Fibroblast of lung (primary cell): ENCODE results near the gene KIF1C. TPM values are rescaled to one million over a fixed set of nuclear protein-coding genes. Genes with fewer than 3 reads are reported as not detected.

Source experiments
- DNase-seq, 2 donors: peaks; one replicate each; pipeline versions ENCODE4 v3.0.0 to v3.0.0-alpha.2; 2010; ENCODE audit warnings: low read depth in 2 of 2
- H2AFZ ChIP-seq: 2 replicates; pipeline ENCODE4 v1.5.1; 2012; ENCODE audit warnings: low read length, control low read depth, inconsistent platforms
- H3K27ac ChIP-seq: 2 replicates; pipeline ENCODE4 v1.5.1; 2011; ENCODE audit warnings: low read length, control low read depth; ENCODE audit not compliant: insufficient read depth
- H3K27me3 ChIP-seq: 2 replicates; pipeline ENCODE4 v1.5.1; 2011; ENCODE audit warnings: mild to moderate bottlenecking, low read length; ENCODE audit not compliant: control insufficient read depth, insufficient read depth
- H3K36me3 ChIP-seq: 2 replicates; pipeline ENCODE4 v1.5.1; 2011; ENCODE audit warnings: low read length; ENCODE audit not compliant: control insufficient read depth, insufficient read depth
- H3K4me1 ChIP-seq: 2 replicates; pipeline ENCODE4 v1.5.1; 2011; ENCODE audit warnings: low read length; ENCODE audit not compliant: control insufficient read depth, insufficient read depth; ENCODE audit errors: extremely low read depth
- H3K4me2 ChIP-seq: 2 replicates; pipeline ENCODE4 v1.5.1; 2011; ENCODE audit warnings: low read length, control low read depth; ENCODE audit not compliant: insufficient read depth; ENCODE audit errors: extremely low read depth
- H3K4me3 ChIP-seq, 4 experiments: fragments of 200-600 bp in 1 of 4; sonication (generic) in 1 of 4; replicated peaks in 1 of 4; 2 replicates each; pipeline ENCODE4 v1.5.1; 2011 to 2016; ENCODE audit warnings: low read length in 4 of 4, low read depth in 3 of 4, mild to moderate bottlenecking in 3 of 4, control low read depth in 2 of 4, inconsistent platforms in 1 of 4, mixed read lengths in 1 of 4; ENCODE audit not compliant: insufficient read depth in 1 of 4; ENCODE audit errors: control extremely low read depth in 1 of 4
- H3K79me2 ChIP-seq: 2 replicates; pipeline ENCODE4 v1.5.1; 2012; ENCODE audit warnings: mild to moderate bottlenecking, low read length, inconsistent platforms; ENCODE audit not compliant: control insufficient read depth, insufficient read depth
- H3K9ac ChIP-seq: 2 replicates; pipeline ENCODE4 v1.5.1; 2011; ENCODE audit warnings: mild to moderate bottlenecking, low read length, control low read depth; ENCODE audit not compliant: insufficient read depth
- H3K9me3 ChIP-seq: 2 replicates; pipeline ENCODE4 v1.5.1; 2012; ENCODE audit warnings: low read depth, low read length; ENCODE audit not compliant: control insufficient read depth, insufficient read depth
- H4K20me1 ChIP-seq: 2 replicates; pipeline ENCODE4 v1.5.1; 2011; ENCODE audit warnings: low read length; ENCODE audit not compliant: control insufficient read depth, insufficient read depth; ENCODE audit errors: extremely low read depth
- EZH2 ChIP-seq: IDR thresholded peaks from 2 replicates; pipeline ENCODE4 v1.5.1; 2012; ENCODE audit warnings: low read length, control low read depth, mild to moderate bottlenecking; ENCODE audit errors: missing control alignments
- polyA minus RNA-seq: library from RNA; depleted of rRNA, polyadenylated mRNA; stranded (reverse); fragments of >200 nt; gene quantifications from 2 replicates; pipeline ENCODE4 v1.2.3, GENCODE V29; 2011; ENCODE audit warnings: low replicate concordance
- polyA plus RNA-seq, 2 donors: library from polyadenylated mRNA; depleted of rRNA in 1 of 2; stranded (reverse) in 1 of 2; unstranded in 1 of 2; fragments of >200 nt; gene quantifications; 2 replicates each; pipeline ENCODE4 v1.2.1, GENCODE V29; 2011 to 2012; ENCODE audit warnings: missing spikeins in 1 of 2
- total RNA-seq: library from RNA; depleted of rRNA; stranded (reverse); fragments of >200 nt; gene quantifications from 2 replicates; pipeline ENCODE4 v1.2.1, GENCODE V29; 2014
- TF ChIP-seq, protein P1 (sequence below), 2 donors: IDR thresholded peaks in 1 of 2; conservative IDR thresholded peaks in 1 of 2; 1 replicate in 1 of 2; 2 replicates in 1 of 2; pipeline ENCODE4 v1.5.1; 2011 to 2012; ENCODE audit warnings: low read length in 2 of 2, control low read depth in 1 of 2, inconsistent platforms in 1 of 2, low read depth in 1 of 2, mild to moderate bottlenecking in 1 of 2

Gene KIF1C
- 52.4 and 86.0 TPM in 2 replicates for total RNA-seq
- polyA plus RNA-seq, result 68.1 and 70.5 TPM in 2 replicates
- polyA plus RNA-seq (2012), result 104 and 119 TPM in 2 replicates
- polyA minus RNA-seq, result 90.0 and 98.0 TPM in 2 replicates

- Histone ChIP-seq H3K36me3 (peaks cover 11% of the 10 kb centered on the region), H4K20me1 (no peaks in the 10 kb centered on the region), H3K4me3 (peak within 1 kb of the TSS; percentile 68 to 95 (median 92)), H3K9ac (peak within 1 kb of the TSS; percentile 67), H3K4me1 (peaks cover 12% of the 10 kb centered on the region), H3K4me2 (peak within 1 kb of the TSS; percentile 86), H2AFZ (peak within 1 kb of the TSS; percentile 90), H3K9me3 (no peaks in the 10 kb centered on the region), H3K79me2 (peaks cover 29% of the 10 kb centered on the region), H3K27me3 (no peaks in the 10 kb centered on the region), H3K27ac (peak within 1 kb of the TSS; percentile 61)
- DNase-seq, result peak; percentile 85
- TF ChIP-seq, protein P1, sequence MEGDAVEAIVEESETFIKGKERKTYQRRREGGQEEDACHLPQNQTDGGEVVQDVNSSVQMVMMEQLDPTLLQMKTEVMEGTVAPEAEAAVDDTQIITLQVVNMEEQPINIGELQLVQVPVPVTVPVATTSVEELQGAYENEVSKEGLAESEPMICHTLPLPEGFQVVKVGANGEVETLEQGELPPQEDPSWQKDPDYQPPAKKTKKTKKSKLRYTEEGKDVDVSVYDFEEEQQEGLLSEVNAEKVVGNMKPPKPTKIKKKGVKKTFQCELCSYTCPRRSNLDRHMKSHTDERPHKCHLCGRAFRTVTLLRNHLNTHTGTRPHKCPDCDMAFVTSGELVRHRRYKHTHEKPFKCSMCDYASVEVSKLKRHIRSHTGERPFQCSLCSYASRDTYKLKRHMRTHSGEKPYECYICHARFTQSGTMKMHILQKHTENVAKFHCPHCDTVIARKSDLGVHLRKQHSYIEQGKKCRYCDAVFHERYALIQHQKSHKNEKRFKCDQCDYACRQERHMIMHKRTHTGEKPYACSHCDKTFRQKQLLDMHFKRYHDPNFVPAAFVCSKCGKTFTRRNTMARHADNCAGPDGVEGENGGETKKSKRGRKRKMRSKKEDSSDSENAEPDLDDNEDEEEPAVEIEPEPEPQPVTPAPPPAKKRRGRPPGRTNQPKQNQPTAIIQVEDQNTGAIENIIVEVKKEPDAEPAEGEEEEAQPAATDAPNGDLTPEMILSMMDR (conservative IDR thresholded peaks at IDR 0.05 in 1 of 2, IDR thresholded peaks at IDR 0.05 in 1 of 2; ENCODE audit: low read depth in 1 of 2, low read length in 2 of 2), result no peak
- no peak for TF ChIP-seq EZH2
Measured at GRCh38 chr17:4997302-4998026, at the start of gene KIF1C, which contains the start of gene INCA1. TSS of gene KIF1C (plus strand) at chr17:4997950. CDS start at chr17:5000247, 2,297 bp downstream. TSS of gene INCA1 (minus strand) at chr17:4997522. CDS start at chr17:4994437, 3,085 bp downstream.

- peak within 1 kb of the TSS; percentile 67 for H2AFZ ChIP-seq
- no peaks in the 10 kb centered on the region for H3K9me3 ChIP-seq
- DNase-seq, result peak; percentile 89 to 96
- peak within 1 kb of the TSS; percentile 97 to 98 (median 97) for H3K4me3 ChIP-seq
- TF ChIP-seq, protein P1 (conservative IDR thresholded peaks at IDR 0.05 in 1 of 2, IDR thresholded peaks at IDR 0.05 in 1 of 2; ENCODE audit: low read depth in 1 of 2, low read length in 2 of 2), result no peak
- no peak for TF ChIP-seq EZH2
- peaks cover 16% of the 10 kb centered on the region for H3K36me3 ChIP-seq
- H3K79me2 ChIP-seq, result peaks cover 50% of the 10 kb centered on the region
- H3K27ac ChIP-seq, result peak within 1 kb of the TSS; percentile 93
- peak within 1 kb of the TSS; percentile 87 for H3K9ac ChIP-seq
- peak within 1 kb of the TSS; percentile 99 for H3K4me2 ChIP-seq
- H4K20me1 ChIP-seq, result peaks cover 2% of the 10 kb centered on the region
- no peaks in the 10 kb centered on the region for H3K27me3 ChIP-seq
- peaks cover 22% of the 10 kb centered on the region for H3K4me1 ChIP-seq
Measured at GRCh38 chr17:4948166-4948930, 49.4 kb upstream of the KIF1C start, which contains the start of gene PFN1. TSS of gene PFN1 (minus strand) at chr17:4948530. CDS start at chr17:4948394, 136 bp downstream.

DNA sequence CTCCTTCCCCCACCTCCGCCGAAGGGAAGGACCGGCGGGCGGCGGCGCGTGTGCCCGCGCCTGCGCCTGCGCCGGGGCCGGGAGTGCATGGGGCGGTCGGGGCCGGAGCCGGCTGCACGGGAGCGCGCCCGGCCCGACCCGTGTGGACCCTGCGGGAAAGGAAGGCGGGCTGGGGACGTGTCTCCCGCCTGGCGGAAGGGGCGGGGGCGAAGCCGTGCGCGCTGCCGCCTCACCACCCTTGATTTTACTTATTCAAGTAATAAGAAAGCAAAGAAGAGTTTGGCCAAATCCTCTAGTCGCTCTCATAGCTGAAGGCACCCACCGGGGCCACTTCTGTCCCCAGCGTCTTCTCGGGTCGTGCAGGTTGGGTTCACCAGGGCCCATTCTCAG is 48.8 kb upstream of the KIF1C start:
- Histone ChIP-seq H3K27ac (peak overlapping the region; percentile 84), H3K4me1 (peaks cover 26% of the 10 kb centered on the region), H3K9ac (peak overlapping the region; percentile 55), H4K20me1 (peaks cover 2% of the 10 kb centered on the region), H3K36me3 (peaks cover 14% of the 10 kb centered on the region), H3K27me3 (no peaks in the 10 kb centered on the region), H3K4me3 (peak overlapping the region; percentile 47 to 97 (median 62)), H2AFZ (no peak overlapping the region), H3K4me2 (peak overlapping the region; percentile 99), H3K9me3 (no peaks in the 10 kb centered on the region), H3K79me2 (peaks cover 44% of the 10 kb centered on the region)
- TF ChIP-seq, protein P1 (conservative IDR thresholded peaks at IDR 0.05 in 1 of 2, IDR thresholded peaks at IDR 0.05 in 1 of 2; ENCODE audit: low read depth in 1 of 2, low read length in 2 of 2), result no peak
- TF ChIP-seq EZH2, result no peak
- DNase-seq, result peak; percentile 88 to 89
